ENCODE measurements around the gene MYH1. TPM values are rescaled to one million over a fixed set of nuclear protein-coding genes. Genes with fewer than 3 reads are reported as not detected.

MYH1 gene
- total and polyA plus RNA-seq, 2 of the 13 experiments (the other 11 are each of a cell fraction or from before 2014, with no cell fraction given): 0.01 TPM; not detected in 1

DNA sequence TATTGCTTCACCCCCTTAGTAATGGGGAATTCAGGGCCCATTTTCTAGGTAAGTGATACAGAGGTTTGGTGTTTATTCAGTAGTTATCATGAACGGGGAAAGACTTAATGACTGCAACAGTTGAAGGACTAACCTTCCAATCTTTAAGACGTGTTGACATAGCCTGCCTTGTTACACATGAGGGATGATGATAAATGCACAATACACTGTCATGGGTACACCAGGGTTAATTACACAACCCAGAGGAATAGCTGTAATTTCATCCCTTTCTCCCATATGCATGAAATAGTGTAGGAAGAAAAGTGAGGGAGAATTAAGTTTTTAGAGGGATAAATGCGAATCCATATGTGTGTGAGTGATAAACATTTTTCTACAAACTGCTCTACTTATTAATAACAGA lies 59.6 kb downstream of the MYH1 start:
- POLR2A ChIA-PET: no interaction called here
- no peak for TF ChIP-seq JUND (CRISPR knock-in tag; IDR thresholded peaks at IDR 0.05)
- no peaks in the 10 kb centered on the region for H3K9me3 ChIP-seq (ENCODE audit: low read length)
- H3K4me2 ChIP-seq (ENCODE audit: low read depth, low read length): no peak overlapping the region
- no peak overlapping the region for H2AFZ ChIP-seq (ENCODE audit: low read length)
- H3K36me3 ChIP-seq (replicated peaks in 1 of 2; ENCODE audit: control insufficient read depth in 1 of 2, insufficient read depth in 2 of 2, low read length in 2 of 2): no peaks in the 10 kb centered on the region
- peaks cover 17% of the 10 kb centered on the region for H3K4me1 ChIP-seq (ENCODE audit: insufficient read depth, low read length)
- CTCF ChIA-PET (ENCODE audit: low intra/inter-chr PET ratio, low total read pairs): no interaction called here
- ATAC-seq (no peak), FAIRE-seq (no peak), DNase-seq (ENCODE audit: low spot score) (no peak)
- no TSS peak for BruUV-seq (replicated peaks)
- intact Hi-C loops (cut with micrococcal nuclease; ENCODE audit: unreplicated experiment) (no loop called here), in situ Hi-C loops (cut with HindIII; ENCODE audit: extremely low pct_ligation_motif_present, low pct_unique_long_range_greater_than_20kb) (no loop called here)
- H3K4me3 ChIP-seq (replicated peaks in 1 of 3; ENCODE audit: insufficient read depth in 1 of 3, low read depth in 2 of 3, low read length in 3 of 3): no peak overlapping the region
- no peak overlapping the region for H3K9ac ChIP-seq (ENCODE audit: insufficient read depth, low read depth, low read length)
- 3% methylated on average over 3 of the region's 3 CpGs for WGBS (ENCODE audit: low lambda C conversion rate)
- no peaks in the 10 kb centered on the region for H3K79me2 ChIP-seq (ENCODE audit: insufficient read depth, low read length)
- H3K27ac ChIP-seq (ENCODE audit: extremely low read length, insufficient read depth, low read length): no peak overlapping the region
- peaks cover 0 to 12% of the 10 kb centered on the region in 2 experiments; a peak in 1 of 5 replicates for H3K27me3 ChIP-seq (ENCODE audit: control insufficient read depth in 1 of 2, insufficient read depth in 2 of 2, low read length in 2 of 2)
- no peaks in the 10 kb centered on the region for H4K20me1 ChIP-seq (ENCODE audit: insufficient read depth, low read length)

DNA sequence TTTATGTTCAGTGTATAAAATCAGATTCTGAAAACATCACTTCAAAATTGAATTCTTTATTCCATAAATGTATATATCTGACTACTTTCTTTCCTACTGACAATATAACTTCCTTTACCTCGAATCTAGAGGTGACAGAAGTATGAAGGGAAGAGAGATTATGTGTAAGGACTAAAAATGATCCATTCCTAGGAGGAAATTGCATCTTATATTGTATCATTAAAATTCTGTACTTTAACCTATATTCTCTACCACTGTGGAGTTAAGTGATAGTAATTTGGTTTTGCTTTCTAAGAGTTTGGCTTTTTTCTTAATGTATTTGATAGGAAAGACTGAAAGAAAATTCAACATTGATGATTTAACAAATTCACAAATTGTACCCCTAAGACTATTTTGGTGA lies 60.4 kb downstream of the MYH1 start:
- intact Hi-C loops (cut with micrococcal nuclease; ENCODE audit: unreplicated experiment): no loop called here
- ChIA-PET CTCF (ENCODE audit: low intra/inter-chr PET ratio, low total read pairs) (no interaction called here), POLR2A (no interaction called here)
- in situ Hi-C loops (cut with HindIII; ENCODE audit: extremely low pct_ligation_motif_present, low pct_unique_long_range_greater_than_20kb): no loop called here
- Histone ChIP-seq H3K27me3 (ENCODE audit: control insufficient read depth in 1 of 2, insufficient read depth in 2 of 2, low read length in 2 of 2) (peaks cover 0 to 12% of the 10 kb centered on the region in 2 experiments; a peak in 1 of 5 replicates), H3K9me3 (ENCODE audit: low read length) (no peaks in the 10 kb centered on the region), H3K4me1 (ENCODE audit: insufficient read depth, low read length) (peaks cover 17% of the 10 kb centered on the region), H3K9ac (ENCODE audit: insufficient read depth, low read depth, low read length) (no peak overlapping the region), H3K27ac (ENCODE audit: extremely low read length, insufficient read depth, low read length) (no peak overlapping the region), H3K4me2 (ENCODE audit: low read depth, low read length) (no peak overlapping the region), H2AFZ (ENCODE audit: low read length) (no peak overlapping the region), H3K4me3 (replicated peaks in 1 of 3; ENCODE audit: insufficient read depth in 1 of 3, low read depth in 2 of 3, low read length in 3 of 3) (no peak overlapping the region), H3K36me3 (replicated peaks in 1 of 2; ENCODE audit: control insufficient read depth in 1 of 2, insufficient read depth in 2 of 2, low read length in 2 of 2) (no peaks in the 10 kb centered on the region), H4K20me1 (ENCODE audit: insufficient read depth, low read length) (no peaks in the 10 kb centered on the region), H3K79me2 (ENCODE audit: insufficient read depth, low read length) (no peaks in the 10 kb centered on the region)
- BruUV-seq (replicated peaks): no TSS peak
- TF ChIP-seq POLR2AphosphoS2 (IDR thresholded peaks at IDR 0.05; ENCODE audit: low read depth, low read length) (no peak), YEATS2 (CRISPR knock-in tag; IDR thresholded peaks at IDR 0.05; ENCODE audit: borderline replicate concordance) (no peak), ZSCAN25 (CRISPR knock-in tag; IDR thresholded peaks at IDR 0.05) (no peak), ZNF660 (CRISPR knock-in tag; IDR thresholded peaks at IDR 0.05; ENCODE audit: borderline replicate concordance, low read depth) (no peak), ZNF354B (CRISPR knock-in tag; IDR thresholded peaks at IDR 0.05) (no peak), ZNF569 (CRISPR knock-in tag; IDR thresholded peaks at IDR 0.05; ENCODE audit: borderline replicate concordance) (no peak), HES4 (CRISPR knock-in tag; IDR thresholded peaks at IDR 0.05; ENCODE audit: borderline replicate concordance) (no peak), CBX1 (IDR thresholded peaks at IDR 0.05; ENCODE audit: low read depth) (no peak), RBFOX2 (IDR thresholded peaks at IDR 0.05; ENCODE audit: low read depth, low read length) (no peak), POGZ (CRISPR knock-in tag; IDR thresholded peaks at IDR 0.05) (no peak)
- TF ChIP-seq, protein P1, sequence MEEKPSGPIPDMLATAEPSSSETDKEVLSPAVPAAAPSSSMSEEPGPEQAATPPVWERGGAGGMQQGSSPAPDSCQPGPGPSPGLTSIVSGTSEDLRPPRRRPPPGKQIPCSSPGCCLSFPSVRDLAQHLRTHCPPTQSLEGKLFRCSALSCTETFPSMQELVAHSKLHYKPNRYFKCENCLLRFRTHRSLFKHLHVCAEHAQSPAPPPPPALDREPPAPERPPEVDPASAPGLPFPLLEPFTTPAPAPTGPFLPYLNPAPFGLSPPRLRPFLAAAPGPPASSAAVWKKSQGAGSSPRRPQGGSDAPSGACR (CRISPR knock-in tag; IDR thresholded peaks at IDR 0.05): no peak
- DNase-seq (ENCODE audit: low spot score): no peak
- no peak for FAIRE-seq
- no peak for ATAC-seq
- WGBS (ENCODE audit: low lambda C conversion rate): 0% methylated on average over 1 of the region's 1 CpG
